NCI-H748 (cell line): ENCODE measurements around the gene OR6K3.

Source experiments
- DNase-seq: peaks from one replicate; lab custom pipeline; 2025; ENCODE audit not compliant: unreplicated experiment; lab: John Stamatoyannopoulos, UW

OR6K3 gene

GRCh38 chr1:158687037-158687436 lies 33.5 kb downstream of the OR6K3 start:
- no peak for DNase-seq

DNA sequence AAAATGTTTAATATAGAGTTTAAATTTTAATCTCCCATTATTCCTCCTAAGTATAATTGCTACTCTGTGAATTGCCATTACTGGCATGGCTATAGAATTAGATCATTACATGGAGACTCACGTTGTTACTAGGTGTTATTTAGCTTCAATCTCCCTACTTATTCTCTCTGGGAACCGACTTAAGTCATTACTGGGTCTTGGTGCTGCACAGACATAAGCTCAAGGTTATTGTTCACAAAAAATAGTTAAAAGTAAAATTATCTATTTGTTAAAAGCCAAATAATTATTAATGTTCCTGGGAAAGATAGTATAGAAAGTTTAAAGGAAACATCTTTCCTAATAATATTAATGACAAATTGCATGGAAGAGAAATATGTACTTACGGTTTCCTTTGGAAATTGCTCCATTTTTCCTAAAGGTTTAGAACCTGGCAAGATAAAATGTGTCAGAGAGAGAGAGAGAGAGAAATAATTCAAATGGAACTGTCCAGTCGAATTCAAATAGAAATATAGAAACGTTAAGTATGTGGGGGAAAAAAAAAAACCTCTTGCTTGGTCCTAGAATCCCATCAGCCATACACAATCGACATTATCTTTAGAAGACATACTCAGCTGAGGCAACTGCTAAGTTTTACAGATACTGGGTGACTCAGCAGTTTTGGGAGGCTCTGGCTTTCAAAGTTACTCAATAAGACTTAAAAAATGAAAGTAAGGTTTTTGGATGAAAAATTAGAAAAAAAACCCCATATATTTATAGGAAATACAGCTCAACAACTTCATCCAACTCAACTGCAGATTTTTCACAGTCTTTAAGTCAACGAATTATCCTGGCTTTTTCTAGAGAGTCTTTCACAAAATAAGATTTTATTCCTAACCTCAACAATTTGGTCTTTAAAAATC lies 34.2 kb downstream of the OR6K3 start, which contains the start of gene SPTA1:
Gene SPTA1, minus strand, starts transcription at position 605 of the 899 bp plus-strand sequence. Its CDS starts 198 bp downstream, at position 407.
- no peak for DNase-seq

GRCh38 chr1:158685085-158685484 lies 35.4 kb downstream of the OR6K3 start:
- no peak for DNase-seq

- DNase-seq, result no peak
Measured at GRCh38 chr1:158681606-158682005, 38.9 kb downstream of the OR6K3 start.

DNA sequence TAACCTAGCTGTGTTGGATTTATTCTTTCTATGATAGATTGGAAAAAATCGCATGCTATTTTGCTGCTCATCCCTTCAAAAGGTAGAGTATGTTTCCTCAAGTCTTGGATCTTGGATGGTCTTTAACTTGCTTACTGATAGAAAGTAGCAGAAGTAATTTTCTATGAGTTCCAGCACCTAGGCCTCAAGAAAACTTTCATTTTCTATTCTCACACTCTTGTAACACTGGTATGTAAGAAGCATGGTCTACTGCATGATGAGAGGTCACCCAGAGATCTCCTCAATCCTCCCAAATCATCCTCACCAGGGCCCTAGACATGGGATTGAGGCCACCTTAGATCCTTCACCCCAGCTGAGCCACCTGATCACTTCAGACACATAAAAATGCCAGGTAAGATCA lies 41.2 kb downstream of the OR6K3 start:
- no peak for DNase-seq

- no peak for DNase-seq
Measured at GRCh38 chr1:158675563-158676323, 44.8 kb downstream of the OR6K3 start.

DNA sequence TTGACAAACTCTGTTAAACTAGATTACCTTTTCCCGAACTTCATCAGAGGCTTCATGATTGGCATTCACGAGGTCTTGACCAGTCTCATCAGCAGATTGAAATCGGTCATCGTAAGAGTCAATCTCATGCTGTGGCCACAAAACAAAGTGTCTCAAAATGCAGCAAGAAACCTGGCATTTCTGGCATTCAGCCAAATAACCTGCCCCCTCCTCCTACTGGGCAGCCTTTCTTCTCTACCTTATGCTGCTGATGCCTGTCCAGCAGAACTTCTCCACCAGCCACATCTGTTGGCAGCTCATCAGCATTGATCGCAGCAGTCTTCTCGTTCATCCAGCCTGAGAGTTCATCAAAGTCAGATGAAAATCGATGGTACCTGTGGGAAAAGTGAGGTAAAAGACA lies 46.2 kb downstream of the OR6K3 start:
- no peak for DNase-seq
